Measurements from ENCODE around the gene OR1D5. TPM values are rescaled to one million over a fixed set of nuclear protein-coding genes. Genes with fewer than 3 reads are reported as not detected.

OR1D5 gene
- total and polyA plus RNA-seq, 2 of the 8 experiments (the other 6 are each of a cell fraction or from before 2014, with no cell fraction given): not detected

DNA sequence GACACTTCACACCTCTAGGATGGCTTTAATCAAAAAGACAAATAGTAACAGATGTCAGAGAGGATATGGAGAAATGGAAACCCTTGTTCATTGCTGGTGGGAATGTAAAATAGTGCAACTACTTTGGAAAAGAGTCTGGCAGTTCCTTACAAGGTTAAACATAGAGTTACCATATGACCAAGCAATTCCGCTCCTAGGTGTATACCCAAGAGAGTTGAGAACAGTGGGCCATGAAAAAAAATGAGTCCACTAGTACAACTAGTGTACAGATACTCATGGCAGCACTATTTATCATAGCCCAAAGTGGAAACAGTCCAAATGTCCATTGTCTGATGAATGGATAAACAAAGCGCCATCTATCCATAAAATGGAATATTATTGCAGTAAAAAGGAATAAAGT lies 39.1 kb downstream of the OR1D5 start:
- Histone ChIP-seq H3K27me3 (replicated peaks in 1 of 4; ENCODE audit: control insufficient read depth in 3 of 4, extremely low read depth in 1 of 4, insufficient read depth in 3 of 4, low read length in 3 of 4) (no peaks in the 10 kb centered on the region), H2BK5ac (ENCODE audit: low read depth, low read length) (no peak overlapping the region), H2BK15ac (ENCODE audit: low read length) (no peak overlapping the region), H4K5ac (ENCODE audit: insufficient read length, low read depth, low read length) (no peak overlapping the region), H3K79me2 (ENCODE audit: control insufficient read depth in 1 of 2, insufficient read depth in 2 of 2, low read length in 2 of 2) (no peaks in the 10 kb centered on the region), H4K20me1 (replicated peaks in 1 of 2; ENCODE audit: control insufficient read depth in 1 of 2, insufficient read depth in 2 of 2, low read length in 2 of 2) (peaks cover 0 to 1% of the 10 kb centered on the region in 2 experiments), H3K27ac (ENCODE audit: low read depth, low read length) (no peak overlapping the region), H3K9ac (replicated peaks in 1 of 4; ENCODE audit: extremely low read depth in 1 of 4, low read depth in 3 of 4, low read length in 3 of 4) (no peak overlapping the region), H2BK12ac (ENCODE audit: low read depth, low read length) (no peak overlapping the region), H2BK20ac (ENCODE audit: low read length) (no peak overlapping the region), H2AK5ac (ENCODE audit: low read depth, low read length) (no peak overlapping the region), H3K9me3 (ENCODE audit: insufficient read depth in 2 of 2, low read depth in 1 of 2, low read length in 1 of 2) (peaks cover 3 to 7% of the 10 kb centered on the region in 2 experiments; a peak in 2 of 4 replicates), H3K4me2 (ENCODE audit: insufficient read depth in 1 of 2, low read depth in 2 of 2, low read length in 2 of 2) (no peak overlapping the region), H3K14ac (ENCODE audit: insufficient read length) (no peak overlapping the region), H2BK120ac (replicated peaks; ENCODE audit: low read depth, low read length) (no peak overlapping the region), H3K23me2 (ENCODE audit: low read depth, low read length) (no peaks in the 10 kb centered on the region), H3K79me1 (ENCODE audit: low read depth, low read length) (no peaks in the 10 kb centered on the region), H3K4me1 (replicated peaks in 1 of 4; ENCODE audit: control insufficient read depth in 3 of 4, insufficient read depth in 4 of 4, low read length in 3 of 4) (no peaks in the 10 kb centered on the region), H3K18ac (ENCODE audit: extremely low read depth, low read length) (no peak overlapping the region), H4K91ac (replicated peaks; ENCODE audit: insufficient read length, low read length) (no peak overlapping the region), H3K4ac (replicated peaks; ENCODE audit: insufficient read length, low read depth, low read length) (no peak overlapping the region), H3K23ac (ENCODE audit: insufficient read length) (no peak overlapping the region), H3K56ac (replicated peaks; ENCODE audit: insufficient read length, low read depth, low read length) (no peak overlapping the region), H4K8ac (ENCODE audit: extremely low read depth, insufficient read depth, low read length) (no peak overlapping the region), H3K4me3 (ENCODE audit: extremely low read depth in 1 of 4, insufficient read depth in 2 of 4, low read depth in 3 of 4, low read length in 4 of 4) (no peak overlapping the region), H3K36me3 (ENCODE audit: control insufficient read depth in 2 of 4, insufficient read depth in 4 of 4, low read length in 3 of 4) (peaks cover 0 to 30% (median 17%) of the 10 kb centered on the region in 4 experiments; a peak in 6 of 8 replicates), H2AFZ (ENCODE audit: low read length) (no peak overlapping the region)
- 95% methylated on average over 2 of the region's 2 CpGs; no CpG with 5 or more reads in 1 of the 2 experiments for WGBS, 2 experiments (ENCODE audit: extremely low coverage in 1 of 2, insufficient coverage in 1 of 2, insufficient read length in 1 of 2, insufficient replicate concordance in 2 of 2, low coverage in 1 of 2, low lambda C conversion rate in 2 of 2, missing lambda C conversion rate in 1 of 2)
- POLR2A ChIA-PET (ENCODE audit: partially characterized antibody): interaction anchor here (0.6 kb wide), 1 partner anchor 1407 kb away, joined by 3 read pairs; no protein-coding TSS in a partner anchor
- no peak for DNase-seq (ENCODE audit: low read depth in 1 of 2, low spot score in 2 of 2)
- no peak for FAIRE-seq
- CTCF ChIA-PET (ENCODE audit: partially characterized antibody): no interaction called here
- TF ChIP-seq RFX5 (IDR thresholded peaks at IDR 0.05; ENCODE audit: borderline replicate concordance, low read depth, low read length): no peak
